GM12801 (cell line): ENCODE data around the gene SYNGAP1.

Source experiments
- TF ChIP-seq, protein P1 (sequence below): IDR thresholded peaks from one replicate; pipeline ENCODE4 v1.5.1; 2011; ENCODE audit warnings: control low read depth; ENCODE audit not compliant: insufficient read length; ENCODE audit errors: extremely low read depth

The SYNGAP1 gene

DNA sequence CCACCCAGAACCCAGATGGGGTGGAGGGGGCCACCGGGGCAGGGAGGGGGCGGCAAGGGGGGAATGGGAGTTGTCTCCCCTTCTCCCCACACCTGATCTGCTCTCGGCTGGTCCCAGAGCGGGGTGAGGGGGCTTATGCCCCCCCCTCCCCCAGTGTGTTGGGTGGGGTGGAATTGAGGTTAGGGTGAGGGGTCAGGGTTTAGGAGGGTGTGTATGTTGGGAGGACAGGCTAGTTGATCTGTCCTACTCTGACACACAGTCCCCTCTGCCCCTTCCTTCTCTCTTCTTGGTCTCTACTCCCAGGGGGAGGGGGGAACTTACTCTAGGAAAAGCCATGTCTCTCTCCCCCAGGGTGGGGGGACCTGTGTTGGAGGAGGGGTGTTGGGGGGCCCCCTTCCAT, 32.6 kb downstream of the SYNGAP1 start:
- TF ChIP-seq, protein P1, sequence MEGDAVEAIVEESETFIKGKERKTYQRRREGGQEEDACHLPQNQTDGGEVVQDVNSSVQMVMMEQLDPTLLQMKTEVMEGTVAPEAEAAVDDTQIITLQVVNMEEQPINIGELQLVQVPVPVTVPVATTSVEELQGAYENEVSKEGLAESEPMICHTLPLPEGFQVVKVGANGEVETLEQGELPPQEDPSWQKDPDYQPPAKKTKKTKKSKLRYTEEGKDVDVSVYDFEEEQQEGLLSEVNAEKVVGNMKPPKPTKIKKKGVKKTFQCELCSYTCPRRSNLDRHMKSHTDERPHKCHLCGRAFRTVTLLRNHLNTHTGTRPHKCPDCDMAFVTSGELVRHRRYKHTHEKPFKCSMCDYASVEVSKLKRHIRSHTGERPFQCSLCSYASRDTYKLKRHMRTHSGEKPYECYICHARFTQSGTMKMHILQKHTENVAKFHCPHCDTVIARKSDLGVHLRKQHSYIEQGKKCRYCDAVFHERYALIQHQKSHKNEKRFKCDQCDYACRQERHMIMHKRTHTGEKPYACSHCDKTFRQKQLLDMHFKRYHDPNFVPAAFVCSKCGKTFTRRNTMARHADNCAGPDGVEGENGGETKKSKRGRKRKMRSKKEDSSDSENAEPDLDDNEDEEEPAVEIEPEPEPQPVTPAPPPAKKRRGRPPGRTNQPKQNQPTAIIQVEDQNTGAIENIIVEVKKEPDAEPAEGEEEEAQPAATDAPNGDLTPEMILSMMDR: no peak

- TF ChIP-seq, protein P1: no peak
Observed at GRCh38 chr6:33453393-33454008, 33.6 kb downstream of the SYNGAP1 start.

- TF ChIP-seq, protein P1: no peak
Observed at GRCh38 chr6:33454009-33454946, 34.4 kb downstream of the SYNGAP1 start, which contains the start of gene ZBTB9. Gene ZBTB9 (plus strand): TSS chr6:33454576. CDS start chr6:33455101, 525 bp downstream.

DNA sequence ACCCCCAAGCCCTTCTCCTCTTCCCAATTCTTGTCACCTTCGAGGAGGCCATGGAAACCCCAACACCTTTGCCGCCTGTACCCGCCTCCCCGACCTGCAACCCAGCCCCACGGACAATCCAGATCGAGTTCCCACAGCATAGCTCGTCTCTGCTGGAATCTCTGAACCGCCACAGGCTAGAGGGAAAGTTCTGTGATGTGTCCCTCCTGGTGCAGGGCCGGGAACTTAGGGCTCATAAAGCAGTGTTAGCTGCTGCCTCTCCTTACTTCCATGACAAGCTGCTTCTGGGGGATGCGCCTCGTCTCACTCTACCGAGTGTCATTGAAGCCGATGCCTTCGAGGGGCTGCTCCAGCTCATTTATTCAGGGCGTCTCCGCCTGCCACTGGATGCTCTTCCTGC, 35.2 kb downstream of the SYNGAP1 start:
- TF ChIP-seq, protein P1: no peak

DNA sequence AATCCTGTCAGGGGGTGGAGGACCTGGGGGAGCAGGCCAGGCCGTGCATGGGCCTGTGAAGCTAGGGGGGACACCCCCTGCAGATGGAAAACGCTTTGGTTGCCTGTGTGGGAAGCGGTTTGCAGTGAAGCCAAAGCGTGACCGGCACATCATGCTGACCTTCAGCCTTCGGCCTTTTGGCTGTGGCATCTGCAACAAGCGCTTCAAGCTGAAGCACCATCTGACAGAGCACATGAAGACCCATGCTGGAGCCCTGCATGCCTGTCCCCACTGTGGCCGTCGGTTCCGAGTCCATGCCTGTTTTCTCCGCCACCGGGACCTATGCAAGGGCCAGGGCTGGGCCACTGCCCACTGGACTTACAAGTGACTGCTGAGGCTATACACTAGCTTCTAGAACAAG, 36.3 kb downstream of the SYNGAP1 start:
- TF ChIP-seq, protein P1: no peak

DNA sequence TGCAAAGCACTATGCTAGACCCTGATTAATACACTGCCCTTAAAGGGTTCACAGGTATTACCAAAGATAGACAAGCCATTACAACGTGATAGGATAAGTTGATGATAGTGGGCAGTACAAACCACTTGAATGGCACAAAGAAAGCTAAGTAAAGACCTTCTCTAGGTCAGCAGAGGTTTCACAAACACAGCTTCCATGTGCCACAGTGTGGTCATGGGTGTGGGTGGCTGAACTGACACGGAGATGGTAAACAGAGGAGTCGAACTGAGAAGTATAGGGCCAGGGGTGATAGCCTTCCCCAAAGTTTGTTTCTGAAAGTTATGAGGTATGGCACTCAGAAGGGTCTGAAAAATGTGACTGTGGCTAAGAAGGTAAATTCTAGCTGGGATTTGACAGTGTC, 38.8 kb downstream of the SYNGAP1 start:
- TF ChIP-seq, protein P1: no peak

DNA sequence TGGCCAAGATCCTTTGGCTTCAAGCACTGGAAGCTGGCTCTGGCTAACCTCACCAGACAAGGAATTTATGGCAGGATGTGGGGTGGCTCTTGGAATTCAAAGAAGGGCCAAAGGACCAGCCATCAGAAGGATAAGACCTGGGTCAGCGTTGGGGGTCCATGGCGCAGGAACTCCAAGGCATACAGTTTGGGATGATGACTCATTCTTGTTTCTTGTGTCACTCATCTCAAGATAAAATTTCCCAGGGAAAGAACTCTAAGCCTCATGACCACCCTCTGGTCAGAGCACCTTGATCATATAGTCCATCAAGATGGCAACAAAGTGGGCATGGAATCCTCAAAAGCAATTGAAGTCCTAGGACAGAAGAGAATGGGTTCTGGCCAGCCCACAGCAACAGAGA, 39.4 kb downstream of the SYNGAP1 start:
- TF ChIP-seq, protein P1: no peak
